GM21423 (cell line): ENCODE data around the gene POLR2B.
"Not testable (repeated sequence)": the region's sequence is repeated elsewhere in the genome, so short reads cannot be mapped to it uniquely, and the experiment has no call there.

Source experiments
- ATAC-seq: cut with Tn5 transposase; IDR thresholded peaks from one replicate; pipeline ENCODE4 v1.9.1; 2021; ENCODE audit warnings: mild to moderate bottlenecking, moderate library complexity; ENCODE audit not compliant: unreplicated experiment

The POLR2B gene

DNA sequence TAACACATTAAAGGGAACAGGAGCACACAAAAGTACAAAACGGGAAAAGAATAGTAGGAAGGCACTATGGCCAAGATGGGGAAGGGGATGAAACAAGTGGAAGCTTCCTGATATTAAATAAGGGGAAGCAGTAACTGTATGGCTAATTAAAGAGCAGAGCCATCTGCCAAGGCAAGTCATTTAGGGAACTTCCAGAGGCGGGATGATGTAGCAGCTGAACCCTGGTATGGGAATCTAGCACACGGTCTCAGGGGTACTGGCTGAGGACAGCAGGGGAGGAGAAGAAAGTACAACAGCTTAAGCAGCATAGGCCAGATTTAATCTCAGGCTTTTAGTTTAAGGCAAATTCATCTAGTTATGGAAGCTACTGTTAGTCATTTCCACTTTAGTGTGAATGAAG, 72.4 kb downstream of the POLR2B start:
- ATAC-seq = no peak

DNA sequence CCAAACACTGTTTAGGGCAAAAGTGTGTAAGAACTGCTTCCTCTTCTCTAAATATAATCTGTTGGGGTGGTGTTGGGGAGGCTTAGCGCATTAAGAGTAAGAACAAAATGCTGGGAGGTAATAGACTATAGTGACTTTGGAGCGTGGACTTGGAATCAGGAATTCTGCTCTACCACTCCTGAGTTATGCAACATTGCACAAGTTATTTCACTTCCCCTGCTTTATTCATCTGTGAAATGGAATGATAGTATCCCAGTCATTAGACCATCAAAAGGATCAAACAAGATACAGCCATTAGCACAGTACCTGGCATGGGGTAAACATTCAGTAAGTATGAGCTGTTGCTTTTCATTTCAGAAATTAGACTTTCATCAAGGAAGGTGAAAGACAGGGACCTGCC, 72.8 kb downstream of the POLR2B start:
- no peak for ATAC-seq

DNA sequence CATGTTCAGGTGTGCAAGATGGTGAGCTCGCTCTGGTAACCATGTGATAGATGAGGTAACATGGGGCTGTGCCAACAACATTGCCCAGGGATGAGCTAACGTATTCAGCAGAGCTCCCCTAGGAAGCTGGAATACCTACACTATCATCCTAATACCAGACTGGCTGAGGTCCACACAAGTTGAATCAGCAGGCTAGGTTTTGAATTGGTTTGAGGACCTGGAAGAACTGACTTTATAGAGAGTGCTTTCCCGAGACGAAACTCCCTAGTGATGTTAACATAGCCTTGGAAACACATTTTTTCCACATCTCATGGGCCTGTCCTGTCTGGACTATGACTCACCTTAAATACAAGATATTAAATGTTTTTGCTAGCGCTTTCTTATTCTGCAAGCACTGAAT, 74.8 kb downstream of the POLR2B start:
- no peak for ATAC-seq

DNA sequence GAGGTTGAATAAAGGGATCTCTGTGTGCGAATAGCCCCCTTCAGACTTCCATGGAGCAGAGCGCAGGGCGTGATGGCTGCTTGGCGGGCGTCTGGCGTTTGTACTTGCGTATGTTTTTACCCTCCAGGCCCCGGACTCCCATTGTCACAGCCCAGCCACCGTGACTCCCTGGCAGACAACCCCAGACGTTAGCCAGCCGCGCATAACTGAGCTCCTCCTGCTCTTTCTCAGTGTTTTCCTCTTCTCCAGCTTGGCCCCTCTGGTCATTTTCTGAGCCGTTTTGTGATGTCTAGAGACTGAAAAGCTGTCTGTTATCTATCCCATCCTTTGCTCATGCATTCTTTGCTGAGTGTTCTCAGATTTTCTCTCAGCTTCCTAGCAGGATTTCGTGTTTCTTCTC, 77.2 kb downstream of the POLR2B start:
- ATAC-seq = no peak

DNA sequence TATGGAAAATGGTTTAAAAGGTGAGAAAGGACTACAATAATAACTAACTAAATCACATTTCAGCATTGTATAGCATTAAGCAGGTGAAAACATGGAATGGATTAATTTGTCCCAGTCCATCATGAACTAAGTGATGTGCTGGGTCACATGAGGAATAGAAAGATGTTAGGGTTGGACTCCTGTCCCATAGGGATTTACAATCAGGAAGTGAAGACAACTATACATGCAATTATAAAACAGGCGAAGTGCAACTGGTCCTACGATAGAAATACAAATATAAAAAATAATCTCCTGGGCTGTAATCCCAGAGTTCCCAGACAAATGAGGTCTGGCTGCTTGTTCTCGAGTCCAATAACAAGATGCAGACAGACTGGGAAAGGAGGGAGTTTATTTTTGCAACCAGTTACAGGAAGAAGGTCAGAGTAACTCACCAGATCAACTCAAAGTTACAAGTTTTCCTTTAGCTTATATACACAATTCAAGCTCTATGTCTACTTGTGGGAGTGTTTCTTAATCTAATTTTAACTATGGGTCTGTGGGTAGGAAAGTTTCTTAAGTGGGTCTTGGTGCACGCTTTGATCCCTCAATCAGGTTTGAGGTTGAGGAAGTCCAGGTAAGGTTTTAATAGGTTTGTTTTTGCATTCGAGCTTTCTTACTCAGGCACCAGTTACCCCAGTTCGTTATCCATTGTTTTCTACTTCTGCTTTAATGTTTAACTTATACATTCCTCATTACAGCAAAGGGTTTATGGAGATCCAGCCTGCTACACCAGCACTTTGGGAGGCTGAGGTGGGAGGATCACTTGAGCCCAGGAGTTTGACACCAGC, 81.4 kb downstream of the POLR2B start:
- ATAC-seq = no peak

DNA sequence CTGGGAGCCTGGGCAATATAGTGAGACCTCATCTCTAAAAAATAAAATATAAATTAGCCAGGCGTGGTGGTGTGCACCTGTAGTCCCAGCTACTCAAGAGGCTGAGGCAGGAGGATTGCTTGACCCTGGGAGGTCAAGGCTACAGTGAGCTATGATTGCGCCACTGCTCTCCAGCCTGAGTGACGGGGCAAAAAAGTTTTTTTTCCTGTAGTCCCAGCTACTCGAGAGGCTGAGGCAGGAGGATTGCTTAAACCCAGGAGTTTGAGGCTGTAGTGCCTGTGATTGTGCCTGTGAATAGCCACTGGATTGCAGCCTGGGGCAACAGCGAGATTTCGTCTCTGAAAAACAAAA, 82.0 kb downstream of the POLR2B start:
- ATAC-seq = not testable (repeated sequence)

DNA sequence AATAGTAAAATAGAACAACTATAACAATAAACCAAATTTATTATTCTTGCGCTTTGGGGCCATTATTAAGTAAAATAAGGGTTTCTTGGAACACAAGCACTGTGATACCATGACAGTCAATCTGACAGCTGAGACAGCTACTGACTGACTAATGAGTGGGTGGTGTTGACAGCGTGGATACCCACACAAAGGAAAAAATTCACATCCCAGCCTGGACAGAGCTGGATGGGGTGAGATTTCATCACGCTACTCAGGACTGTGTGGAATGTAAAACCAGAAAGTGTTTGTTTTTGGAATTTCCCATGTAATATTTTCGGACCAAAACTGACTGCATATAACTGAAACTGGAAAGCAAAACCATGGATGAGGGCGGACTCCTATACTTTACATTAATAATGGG, 82.7 kb downstream of the POLR2B start:
- ATAC-seq = no peak

DNA sequence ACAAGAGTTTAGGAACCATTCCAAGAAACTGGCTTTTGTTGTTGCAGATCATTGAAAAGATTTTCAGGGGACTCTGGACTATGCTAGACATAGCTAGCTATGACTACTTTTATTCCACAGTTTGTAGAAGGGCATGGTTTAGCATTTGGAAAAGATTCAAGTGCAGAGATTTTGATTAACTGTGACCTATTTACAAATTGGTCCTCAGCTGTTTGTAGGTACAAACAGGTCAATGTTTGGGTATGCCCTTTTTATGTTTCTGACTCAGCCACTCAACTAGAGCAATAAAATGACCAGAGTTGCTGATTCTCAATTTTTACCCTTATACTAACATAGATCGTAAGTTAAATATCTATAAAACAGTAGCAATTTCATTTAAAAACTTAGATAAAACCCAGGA, 84.8 kb downstream of the POLR2B start:
- no peak for ATAC-seq

DNA sequence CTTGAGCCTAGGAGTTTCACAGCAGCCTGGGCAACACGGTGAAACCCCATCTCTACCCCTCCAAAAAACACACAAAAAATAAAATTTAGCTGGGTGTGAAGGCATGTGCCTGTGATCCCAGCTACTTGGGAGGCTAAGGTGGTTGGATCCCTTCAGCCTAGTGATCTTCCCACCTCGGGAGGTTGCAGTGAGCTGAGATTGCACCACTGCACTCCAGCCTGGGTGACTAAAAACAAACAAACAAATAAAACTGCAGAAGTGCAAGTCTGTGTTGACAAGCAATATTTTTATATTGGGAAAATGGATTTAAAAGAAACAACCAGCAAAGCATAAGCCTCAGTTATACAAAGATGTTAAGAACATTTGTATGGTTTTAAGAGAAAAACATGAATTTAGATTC, 85.4 kb downstream of the POLR2B start:
- ATAC-seq = no peak

DNA sequence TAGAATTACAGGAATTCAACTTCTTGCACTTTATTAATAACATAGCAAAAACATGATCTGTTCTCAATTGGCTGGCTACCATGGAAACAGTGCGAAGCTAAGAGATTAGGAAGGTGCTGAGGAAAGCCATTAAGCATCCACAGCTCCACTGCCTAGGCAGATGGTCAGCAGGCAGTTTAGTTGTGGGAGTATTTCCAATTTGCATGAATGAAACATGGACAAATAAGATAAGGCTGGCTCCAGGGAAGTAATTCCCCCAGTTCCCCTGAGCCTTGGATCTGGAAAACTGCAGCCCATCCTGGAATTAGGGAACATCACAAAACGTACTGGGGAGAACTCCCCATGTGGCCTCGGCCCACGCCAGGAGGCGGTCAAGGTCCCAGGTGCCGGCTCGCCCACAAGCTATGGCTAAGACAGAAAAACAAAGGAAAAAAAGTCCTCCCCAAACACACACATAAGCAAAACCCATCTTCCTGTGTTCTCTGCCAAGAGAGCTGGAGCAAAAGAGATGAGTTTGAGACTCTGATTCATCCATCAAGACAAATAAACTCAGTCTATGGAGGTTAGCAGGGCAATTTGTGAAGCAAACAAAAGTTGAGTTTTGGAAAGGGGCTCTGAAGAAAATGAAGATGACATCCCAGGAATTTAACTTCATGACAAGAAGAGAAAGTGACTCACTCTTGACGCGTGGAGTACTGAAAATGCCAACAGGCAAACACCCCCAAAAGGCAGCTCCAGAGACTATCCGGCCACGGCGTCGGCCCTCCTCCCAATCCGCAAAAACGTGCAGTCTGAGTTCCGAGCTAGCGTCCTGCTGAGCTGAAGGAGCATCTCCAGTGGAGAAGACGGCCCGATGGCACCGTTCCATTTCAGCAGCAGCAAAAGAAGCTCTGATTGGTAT, 86.4 kb downstream of the POLR2B start:
- ATAC-seq = no peak

DNA sequence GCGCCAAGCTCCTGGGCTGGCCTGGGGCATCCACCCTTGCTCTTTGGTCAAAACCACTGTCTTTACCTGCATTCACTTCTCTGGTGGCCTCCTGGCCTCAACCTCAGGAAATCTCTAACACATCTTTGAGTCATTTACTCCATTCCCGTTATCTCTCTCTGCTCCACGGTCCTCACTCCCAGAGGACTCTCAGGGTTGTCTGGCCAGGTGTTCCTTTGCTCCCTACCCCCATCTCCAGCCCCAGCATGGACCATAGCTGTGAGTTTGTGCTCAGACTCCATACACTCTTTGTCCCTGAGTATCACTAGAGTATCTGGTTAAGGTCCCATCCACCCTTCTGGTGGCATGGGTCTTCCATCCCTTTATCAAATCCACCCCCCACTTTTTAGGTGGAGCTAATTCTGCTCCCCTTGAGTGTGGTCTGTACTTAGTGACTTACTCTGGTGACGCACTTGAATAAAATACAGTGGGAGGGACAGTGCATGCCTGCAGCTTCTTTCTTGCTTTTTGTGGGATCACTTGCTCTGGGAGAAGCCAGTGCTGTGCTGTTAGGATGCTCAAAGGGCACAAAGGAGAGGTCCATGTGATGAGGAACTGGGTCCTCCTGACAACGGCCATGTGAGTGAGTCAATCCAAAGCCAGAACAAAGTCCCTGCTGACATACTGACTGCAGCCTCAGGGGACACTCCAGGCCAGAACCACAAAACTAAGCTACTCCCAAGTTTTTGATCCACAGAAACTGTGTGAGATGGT, 87.2 kb downstream of the POLR2B start:
- ATAC-seq = no peak

DNA sequence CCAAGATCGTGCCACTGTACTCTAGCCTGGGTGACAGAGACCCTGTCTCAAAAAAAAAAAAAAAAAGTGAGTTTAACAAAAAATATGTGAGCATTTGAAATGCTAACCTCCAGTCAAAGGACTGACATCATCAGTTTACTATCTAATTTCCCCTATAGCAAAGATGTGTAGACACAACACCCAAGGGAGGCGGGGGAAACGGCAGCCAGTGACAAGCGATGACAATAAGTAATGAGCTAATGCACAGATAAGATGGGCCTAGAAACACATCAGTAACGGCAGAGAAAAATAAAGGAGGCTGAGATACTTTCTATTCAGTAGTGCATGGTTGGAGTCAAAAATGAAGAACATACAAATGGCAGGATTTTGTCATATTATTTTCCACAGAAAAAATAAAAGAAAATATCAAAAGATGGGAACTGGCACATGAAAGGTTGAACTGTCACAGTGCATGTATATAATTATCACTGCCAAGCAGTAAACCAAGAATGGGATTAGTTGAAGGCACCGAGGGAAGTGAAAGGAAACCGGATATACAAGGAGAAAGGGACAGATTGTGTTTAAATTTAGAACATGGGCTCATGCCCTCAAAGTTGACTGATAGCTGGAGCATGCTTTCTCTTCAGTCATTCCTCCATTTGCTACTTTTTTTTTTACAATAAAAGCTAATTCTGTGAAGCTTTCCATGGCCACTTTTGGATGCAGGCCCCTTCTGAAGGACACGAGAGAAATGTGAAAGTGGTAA, 89.7 kb downstream of the POLR2B start:
- ATAC-seq = no peak

DNA sequence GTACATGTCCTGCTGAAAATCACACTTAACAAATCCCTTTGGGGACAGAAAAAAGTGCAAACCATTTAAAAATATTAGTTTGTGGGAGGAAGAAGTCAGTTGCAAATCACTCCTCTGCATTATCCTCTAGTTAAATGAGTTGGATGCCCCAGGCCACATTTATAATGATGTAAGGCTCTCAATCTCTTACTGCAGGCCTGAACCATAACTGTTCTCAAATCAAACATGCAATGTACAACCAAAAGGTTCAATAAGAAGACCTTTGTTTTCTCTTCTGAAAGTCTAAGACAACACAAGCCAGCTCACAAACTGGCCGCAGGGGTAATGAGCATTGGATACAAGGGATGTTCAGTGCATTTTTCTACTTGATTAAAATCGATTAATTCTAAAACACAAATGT, 91.8 kb downstream of the POLR2B start:
- no peak for ATAC-seq

DNA sequence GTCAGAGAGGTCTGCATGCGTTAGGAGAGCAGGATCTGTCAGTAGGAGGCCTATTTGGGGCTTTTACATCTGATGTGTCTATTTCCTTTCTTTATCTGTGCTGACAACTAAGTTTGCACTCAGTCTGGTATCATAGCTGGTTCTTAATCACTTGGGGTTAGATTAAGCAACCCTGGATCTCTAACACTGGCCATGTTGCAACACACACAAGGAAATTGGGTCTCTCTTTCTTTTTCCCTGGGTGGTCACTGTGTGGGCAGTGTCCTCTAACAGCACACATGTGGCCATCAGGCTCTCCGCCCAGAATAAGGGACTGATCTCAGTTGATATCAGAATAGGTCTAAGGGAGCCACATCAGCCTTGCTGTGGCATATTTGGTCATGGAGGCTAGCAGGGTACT, 92.6 kb downstream of the POLR2B start:
- no peak for ATAC-seq

DNA sequence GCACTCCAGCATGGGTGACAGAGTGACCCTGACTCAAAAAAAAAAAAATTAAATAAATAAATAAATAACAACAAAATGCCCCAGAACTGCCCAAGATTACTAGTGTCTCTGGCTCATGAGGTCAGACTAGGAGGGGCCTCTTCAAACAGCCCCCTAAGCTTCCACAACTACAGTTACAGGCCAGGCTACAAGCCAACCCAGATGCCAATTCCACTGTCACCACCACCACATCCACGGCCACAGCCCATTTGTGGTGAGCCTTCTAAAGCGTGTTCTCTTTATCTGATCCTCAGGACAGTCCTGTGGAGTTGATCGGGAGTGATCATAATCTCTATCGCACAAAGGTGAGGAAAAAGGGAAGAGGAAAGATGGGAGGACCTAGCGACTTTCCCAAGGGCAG, 94.9 kb downstream of the POLR2B start:
- ATAC-seq = no peak

DNA sequence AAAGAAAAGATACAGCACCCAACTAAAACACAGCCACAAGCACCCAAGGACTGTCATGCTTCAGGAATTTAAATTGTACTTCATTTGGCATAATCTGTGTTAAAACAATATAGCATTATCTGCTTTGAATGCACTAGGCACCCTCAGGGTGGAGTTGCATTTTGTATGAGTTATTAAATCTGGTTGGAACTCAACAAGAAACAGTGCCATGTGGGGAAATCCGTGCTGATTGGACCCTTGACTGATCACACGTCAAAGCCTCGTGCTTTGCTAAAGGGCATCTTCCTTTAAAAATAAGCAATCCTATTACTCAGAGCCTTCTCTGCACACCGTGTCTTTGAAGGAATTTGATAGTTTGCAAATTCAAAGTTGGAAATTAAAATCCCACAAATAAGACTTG, 96.0 kb downstream of the POLR2B start:
- ATAC-seq = no peak

DNA sequence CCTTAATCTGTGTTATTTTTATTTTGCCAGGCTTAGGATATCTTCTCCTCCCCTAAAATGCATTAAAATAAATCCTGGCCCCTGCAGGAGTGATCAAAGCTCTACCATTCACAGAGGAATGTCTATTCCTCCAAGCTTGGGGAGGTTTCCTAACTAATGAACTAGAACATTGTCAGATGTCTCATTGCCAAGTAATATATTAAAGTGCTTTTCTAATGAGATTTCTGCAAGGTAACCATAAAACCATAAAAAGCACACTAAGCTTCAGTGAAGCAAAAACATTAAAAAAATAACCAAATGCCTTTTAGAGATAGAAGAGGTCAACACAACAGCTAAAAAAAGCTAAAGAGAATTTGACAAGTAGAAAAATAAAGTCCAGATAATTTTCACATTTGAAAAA, 96.7 kb downstream of the POLR2B start:
- no peak for ATAC-seq

DNA sequence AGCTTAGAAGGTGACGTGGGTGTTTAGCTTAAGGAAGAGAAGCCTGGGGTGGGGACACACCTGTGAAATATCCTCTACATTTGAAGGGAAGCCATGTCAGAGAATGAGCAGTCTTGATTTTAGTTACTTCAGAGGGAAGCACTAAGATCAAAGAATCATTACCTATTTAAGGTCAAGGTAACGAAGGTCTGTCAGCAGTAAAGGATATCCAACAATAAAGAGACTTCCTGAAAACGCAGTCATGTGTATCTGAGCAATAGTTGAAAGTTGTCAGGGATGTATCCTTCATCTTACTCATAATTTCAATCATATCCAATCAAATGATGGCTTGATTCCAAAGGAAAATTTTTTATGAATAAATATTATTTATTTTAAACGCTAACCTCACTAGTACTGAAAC, 98.0 kb downstream of the POLR2B start:
- ATAC-seq = no peak

DNA sequence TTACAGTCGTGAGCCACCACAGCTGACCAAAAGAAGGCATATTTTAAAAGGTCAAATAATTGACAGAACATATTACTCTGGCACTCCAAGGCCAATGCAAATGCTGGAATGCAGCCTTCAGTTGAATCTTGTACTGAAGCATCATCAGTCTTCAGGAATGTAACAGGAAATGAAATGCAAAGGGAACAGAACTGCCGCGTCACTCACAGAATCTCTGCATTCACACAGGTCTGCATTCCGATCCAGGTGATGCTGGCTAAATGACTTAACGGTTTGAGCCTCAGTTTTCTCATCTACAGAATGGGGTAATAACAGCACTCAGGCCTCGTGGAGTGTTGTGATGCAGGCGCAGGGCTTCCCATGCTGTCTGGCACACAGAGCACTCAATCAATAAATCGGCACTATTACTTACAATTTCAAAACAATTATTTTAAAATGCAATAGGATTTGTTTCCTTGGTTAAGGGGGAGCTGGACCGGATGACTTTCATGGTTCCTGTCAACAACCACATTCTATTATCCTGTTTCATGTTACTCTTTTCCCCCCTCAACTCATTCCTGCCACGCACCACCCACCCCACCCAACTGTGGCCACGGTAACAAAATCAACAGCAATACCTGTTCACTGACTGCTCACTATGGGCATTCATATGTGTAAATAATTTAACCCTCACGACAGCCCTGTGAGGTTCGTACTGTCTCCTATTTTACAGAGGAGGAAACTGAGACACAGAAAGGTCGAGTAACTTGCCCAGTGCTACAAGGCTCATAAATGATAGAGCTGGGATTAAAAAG, 99.1 kb downstream of the POLR2B start:
- no peak for ATAC-seq
